NCI-H2227 (cell line): ENCODE results near the gene LARGE1.

Experiments used
- DNase-seq: peaks from one replicate; lab custom pipeline; 2025; ENCODE audit not compliant: unreplicated experiment; lab: John Stamatoyannopoulos, UW

LARGE1 gene

GRCh38 chr22:33272871-33273270 is 647.4 kb downstream of the LARGE1 start:
- DNase-seq = no peak

- DNase-seq = no peak
Measured at GRCh38 chr22:33272180-33272579, 648.1 kb downstream of the LARGE1 start.

- DNase-seq = no peak
Measured at GRCh38 chr22:33271390-33272161, 648.7 kb downstream of the LARGE1 start.

- no peak for DNase-seq
Measured at GRCh38 chr22:33270596-33270995, 649.7 kb downstream of the LARGE1 start.

- no peak for DNase-seq
Measured at GRCh38 chr22:33261699-33262098, 658.6 kb downstream of the LARGE1 start.

- no peak for DNase-seq
Measured at GRCh38 chr22:33260498-33260897, 659.8 kb downstream of the LARGE1 start.

GRCh38 chr22:33255791-33256190 is 664.5 kb downstream of the LARGE1 start:
- DNase-seq = no peak

GRCh38 chr22:33248948-33249347 is 671.3 kb downstream of the LARGE1 start:
- DNase-seq = no peak

- DNase-seq = no peak
Measured at GRCh38 chr22:33247758-33248157, 672.5 kb downstream of the LARGE1 start.

- DNase-seq = no peak
Measured at GRCh38 chr22:33242078-33242477, 678.2 kb downstream of the LARGE1 start.

- no peak for DNase-seq
Measured at GRCh38 chr22:33240888-33241475, 679.3 kb downstream of the LARGE1 start.

- DNase-seq = no peak
Measured at GRCh38 chr22:33232071-33232470, 688.2 kb downstream of the LARGE1 start.

- DNase-seq = no peak
Measured at GRCh38 chr22:33227791-33228190, 692.5 kb downstream of the LARGE1 start.

GRCh38 chr22:33224841-33225240 is 695.4 kb downstream of the LARGE1 start:
- DNase-seq = no peak
